ENCODE measurements around the gene TMEM8B.
"Not testable (repeated sequence)": the region's sequence is repeated elsewhere in the genome, so short reads cannot be mapped to it uniquely, and the experiment has no call there.

The TMEM8B gene

DNA sequence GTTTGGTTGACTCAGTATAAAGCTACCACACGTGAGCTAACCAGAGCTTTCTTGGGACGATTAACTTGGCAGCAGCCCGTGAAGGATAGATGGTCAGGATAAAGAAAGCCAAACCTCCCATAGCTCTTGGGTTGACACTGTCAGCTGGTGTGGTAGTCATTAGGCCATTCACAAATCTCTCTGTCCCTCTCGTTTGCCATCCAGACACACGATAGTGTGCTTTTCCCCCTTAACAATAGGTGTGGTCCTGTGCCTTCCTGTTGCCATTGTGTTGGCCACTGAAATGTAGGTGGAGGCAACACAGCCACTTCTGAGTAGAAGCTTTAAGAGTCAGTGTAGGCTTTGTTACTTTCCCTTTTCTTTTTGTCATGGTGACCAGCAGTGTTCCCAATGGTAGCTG, 29.4 kb downstream of the TMEM8B start:
- intact Hi-C loops (cut with DNase I), result no loop called here
- DNase-seq, result no peak

DNA sequence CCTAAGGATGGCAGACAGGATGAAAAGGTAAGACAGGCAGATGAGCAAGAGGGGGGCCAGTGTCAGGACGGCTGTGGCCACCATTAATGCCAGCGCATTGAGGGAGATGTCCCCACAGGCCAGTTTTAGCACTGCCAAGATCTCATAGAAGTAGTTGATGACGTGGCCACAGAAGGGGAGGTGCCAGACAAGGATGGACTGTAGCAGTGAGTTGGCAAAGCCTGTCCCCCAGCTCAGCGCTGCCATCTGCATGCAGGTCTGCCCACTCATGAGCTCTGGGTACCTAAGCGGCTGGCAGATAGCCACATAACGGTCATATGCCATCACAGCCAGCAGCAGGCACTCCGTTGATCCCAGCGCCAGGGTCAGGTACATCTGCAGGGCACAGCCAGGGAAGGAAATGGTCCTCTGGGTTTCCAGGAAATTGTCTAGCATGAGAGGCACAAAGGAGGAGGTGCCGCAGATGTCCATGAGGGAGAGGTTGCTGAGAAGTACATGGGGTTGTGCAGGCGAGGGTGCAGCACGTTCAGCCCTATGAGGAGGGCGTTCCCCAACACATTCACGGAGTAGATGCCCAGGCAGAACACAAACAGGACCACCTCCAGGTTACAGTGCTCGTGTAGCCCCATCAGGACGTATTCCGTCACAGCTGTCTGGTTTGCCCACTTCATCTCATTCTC, 30.4 kb downstream of the TMEM8B start:
- DNase-seq, result peak in 7 of 10 donors; percentile 36 to 91 (median 66)
- intact Hi-C loops (cut with DNase I), result no loop called here

DNA sequence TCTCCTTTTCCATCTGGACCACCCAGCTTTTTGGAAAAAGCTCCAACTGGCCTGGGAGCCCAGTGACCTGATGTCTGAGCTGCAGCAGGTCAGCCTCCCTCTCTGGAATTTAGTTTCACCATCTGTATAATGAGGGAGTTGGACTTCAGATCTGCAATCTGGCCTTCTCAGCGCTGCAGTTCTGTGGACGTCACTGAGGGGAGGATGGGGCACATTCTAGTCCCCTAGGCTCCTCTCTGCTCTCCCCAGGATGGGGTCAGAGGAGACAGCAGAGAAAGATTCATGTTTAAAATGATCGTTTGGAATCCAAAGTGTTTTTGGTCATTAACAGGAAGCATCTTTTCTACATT, 30.9 kb downstream of the TMEM8B start:
- no peak for DNase-seq
- intact Hi-C loops (cut with DNase I), result no loop called here

DNA sequence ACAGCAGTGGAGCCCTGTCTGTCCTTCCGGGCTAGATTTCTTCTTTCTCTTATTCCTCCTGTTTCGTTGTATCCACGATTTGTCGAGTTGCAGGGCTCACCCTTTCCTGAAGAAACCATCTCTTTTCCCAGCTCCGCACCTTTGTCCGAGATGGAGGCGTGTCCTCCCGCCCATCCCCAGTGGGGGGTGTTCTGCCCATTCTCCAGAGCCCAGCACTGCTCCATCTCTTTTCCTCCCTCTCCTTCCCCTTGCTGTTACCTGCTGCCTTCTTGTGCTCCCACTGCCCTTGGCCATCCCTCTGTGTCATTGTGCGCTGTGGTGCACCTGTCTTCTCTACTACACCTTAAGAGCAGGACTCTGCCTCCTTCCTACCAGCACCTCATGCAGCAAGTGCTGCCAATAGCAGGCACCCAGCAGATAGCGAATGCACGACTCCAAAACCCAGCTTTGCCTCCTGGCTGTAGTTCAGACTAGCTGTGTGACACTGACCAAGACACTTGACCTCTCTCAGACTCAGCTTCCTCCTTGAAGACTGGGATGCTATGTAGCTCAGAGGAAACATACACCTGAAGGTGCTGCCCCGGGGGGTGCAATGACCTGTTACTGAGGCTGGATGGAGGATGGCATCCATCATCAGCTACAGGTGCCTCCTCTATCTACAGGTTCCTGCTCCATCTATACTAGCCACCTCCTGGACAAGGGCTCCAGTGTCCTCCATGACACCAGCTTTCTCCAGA, 32.3 kb downstream of the TMEM8B start:
- no peak for DNase-seq
- intact Hi-C loops (cut with DNase I), result no loop called here

DNA sequence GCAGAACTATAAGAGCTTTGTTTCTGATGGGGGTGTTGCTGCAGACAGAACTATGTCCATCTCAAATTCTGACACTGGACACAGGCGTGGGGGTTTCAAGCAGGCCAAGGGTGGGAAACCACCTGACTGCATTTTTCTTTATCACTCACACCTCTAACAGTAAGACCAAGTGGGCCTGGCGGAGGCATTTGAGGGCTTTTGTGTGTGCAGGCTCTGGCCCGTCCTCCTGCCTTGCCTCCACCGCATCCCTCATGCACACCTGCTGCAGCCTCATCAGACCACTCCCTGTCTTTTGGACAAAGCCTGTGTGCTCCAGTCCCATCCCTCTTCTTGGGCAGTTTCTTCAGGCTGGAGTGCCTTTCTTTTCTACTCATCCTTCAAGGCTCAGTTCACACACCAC, 33.3 kb downstream of the TMEM8B start:
- intact Hi-C loops (cut with DNase I), result no loop called here
- DNase-seq, result no peak

DNA sequence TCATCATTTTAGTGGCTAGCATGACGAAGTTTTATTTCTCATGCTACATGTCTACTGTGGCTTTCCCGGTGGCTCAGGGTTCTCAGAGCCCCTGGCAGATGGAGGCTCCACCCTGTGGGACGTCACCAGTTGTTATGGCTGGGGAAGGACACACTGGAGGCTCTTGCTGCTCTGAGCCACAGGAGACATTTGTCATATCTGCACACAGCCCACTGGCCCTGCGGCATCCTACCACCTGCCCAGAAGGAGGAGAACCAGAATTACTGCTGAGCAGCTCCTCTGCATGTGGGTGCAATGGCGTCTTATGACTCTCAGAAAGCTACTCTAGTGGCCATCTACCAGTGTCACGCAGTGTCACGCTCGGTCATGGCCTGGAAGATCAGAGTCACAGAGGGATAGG, 34.6 kb downstream of the TMEM8B start:
- intact Hi-C loops (cut with DNase I), result no loop called here

DNA sequence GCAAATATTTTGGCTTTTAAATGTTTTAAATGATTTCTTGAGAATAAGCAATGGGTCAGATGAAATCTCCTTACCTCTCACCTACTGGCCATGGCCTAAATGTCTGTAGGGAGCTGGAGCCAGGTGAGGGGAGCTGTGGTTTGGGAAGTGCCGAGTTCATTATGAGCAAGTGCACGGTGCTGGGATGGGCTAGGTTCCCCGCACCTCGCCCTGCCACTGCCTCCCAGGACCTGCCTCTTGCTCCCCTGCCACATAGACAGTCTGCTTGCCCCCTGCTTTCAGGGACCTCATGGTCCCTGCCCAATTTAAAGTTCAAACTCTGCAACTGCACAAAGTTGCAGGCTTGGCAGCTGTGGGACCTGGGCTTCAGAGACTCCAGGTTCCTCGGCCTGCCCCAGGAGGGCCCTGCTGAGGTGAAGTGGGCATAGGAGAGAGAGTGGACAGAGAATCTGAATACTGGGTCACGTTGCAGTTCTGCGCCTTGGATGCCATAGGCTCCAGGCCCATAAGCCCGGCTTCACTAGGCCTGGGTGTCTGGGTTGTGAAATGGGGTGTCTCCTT, 35.7 kb downstream of the TMEM8B start:
- DNase-seq, result no peak
- intact Hi-C loops (cut with DNase I), result no loop called here

More for the DNA sequence above, 34.6 kb downstream of the TMEM8B start:
- no peak for DNase-seq

DNA sequence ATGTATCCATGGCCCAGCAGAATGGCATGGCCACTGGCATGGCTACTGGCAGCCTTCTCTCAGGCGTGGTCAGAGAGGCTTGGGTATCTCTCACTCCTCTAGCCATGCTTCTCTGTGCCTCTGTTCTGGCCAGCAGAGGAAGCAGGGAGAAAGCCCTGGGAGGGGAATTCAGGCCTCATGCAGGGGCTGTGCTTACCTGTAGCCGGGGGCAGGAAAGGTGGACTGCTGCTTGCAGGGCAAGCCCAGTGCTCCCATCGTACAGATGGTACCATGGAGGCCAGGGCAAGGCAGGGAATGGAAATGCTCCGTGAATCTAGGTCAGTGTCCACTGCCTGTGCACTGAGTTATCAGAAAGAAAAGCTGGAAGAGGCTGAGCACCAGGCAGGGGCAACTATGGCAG, 38.5 kb downstream of the TMEM8B start:
- no peak for DNase-seq
- intact Hi-C loops (cut with DNase I), result no loop called here

DNA sequence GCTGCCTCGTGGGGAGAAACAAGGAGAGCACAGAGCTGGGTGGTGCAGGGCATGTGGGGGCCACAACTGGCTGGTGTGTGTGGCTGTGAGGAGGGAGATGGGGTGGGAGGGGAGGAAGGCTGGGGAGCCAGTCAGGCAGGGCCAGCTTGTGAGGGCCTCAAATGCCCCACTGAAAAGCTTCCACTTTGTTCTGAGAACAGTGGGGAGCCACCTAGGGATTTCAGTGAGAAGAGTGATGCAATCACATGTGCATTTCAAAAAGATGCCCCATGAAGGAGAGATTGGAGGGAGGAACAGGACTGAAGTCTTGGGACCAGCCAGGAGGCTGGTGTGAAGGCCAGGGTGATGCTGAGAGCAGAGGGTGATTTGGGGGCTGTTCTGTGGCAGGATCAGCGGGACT, 39.9 kb downstream of the TMEM8B start:
- intact Hi-C loops (cut with DNase I), result no loop called here
- no peak for DNase-seq

DNA sequence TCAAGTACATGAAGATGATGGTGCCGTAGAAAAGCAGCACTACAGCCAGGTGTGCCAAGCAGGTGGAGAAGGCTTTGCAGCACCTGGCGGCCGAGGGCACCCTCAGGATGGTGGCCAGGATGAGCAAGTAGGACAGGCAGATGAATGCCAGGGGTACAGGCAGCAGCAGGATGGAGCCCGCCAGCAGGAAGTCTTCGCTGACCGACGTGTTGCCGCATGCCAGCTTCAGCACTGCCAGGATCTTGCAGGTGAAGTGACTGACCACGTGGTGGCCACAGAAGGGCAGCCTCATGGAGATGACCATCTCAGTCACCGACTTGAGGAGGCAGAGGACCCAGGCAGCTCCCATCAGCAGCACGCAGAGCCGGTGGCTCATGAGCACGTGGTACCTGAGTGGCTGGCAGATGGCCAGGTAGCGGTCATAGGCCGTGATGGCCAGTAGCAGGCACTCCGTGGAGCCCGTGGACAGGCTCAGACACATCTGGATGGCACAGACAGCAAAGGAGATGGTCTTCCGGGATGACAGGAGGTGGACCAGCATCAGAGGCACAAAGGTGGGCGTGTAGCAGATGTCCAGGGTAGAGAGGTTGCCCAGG, 40.7 kb downstream of the TMEM8B start:
- no peak for DNase-seq
- intact Hi-C loops (cut with DNase I), result no loop called here

DNA sequence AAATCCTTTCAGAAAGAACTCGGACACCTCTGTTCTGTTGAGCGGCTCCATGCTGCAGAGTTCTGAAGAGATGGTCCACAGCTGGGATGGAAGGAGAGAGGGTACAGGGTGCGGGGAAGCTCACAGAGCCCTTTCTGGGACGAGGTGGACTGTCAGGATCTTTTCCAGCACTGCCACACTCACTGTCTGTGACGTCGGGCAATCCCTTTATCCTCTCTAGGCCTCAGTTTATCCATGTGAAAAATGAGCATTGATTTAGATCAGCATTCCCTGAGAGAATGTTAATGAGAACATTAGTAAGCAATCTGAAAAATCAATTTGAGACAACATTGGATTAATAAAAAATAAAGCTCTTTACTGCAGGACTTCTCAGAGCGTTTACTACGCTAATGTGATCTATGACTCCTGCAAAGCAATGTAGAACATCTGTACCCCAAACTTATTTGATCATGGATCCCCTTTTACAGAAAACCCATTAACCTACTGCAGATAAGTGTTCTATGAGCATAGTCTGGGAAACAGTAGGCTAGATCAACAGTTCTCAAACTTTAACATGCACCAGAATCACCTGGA, 41.4 kb downstream of the TMEM8B start, which contains the start of gene OR13J1:
OR13J1 (minus strand) TSS at position 51 of the 573 bp plus-strand sequence; CDS start at position 51, 0 bp downstream.
- intact Hi-C loops (cut with DNase I), result no loop called here

DNA sequence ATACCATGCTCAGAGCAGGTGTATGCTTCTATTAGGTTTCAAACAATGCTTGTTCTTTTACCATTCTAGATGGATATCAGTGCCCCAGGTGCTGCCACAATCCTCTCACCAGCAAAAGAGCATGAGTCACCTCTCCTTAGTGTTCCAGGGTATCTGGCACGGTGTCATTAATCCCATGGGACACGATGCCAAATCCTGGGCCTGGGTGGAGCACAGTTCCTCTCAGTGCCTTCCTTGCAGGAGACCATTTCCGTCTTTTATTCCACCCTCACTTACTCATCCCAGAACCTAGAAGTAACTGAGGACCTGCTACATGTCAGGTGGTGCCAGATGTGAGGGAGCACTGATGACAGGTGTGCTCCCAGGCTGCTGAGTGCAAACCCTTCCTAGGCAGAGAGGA, 42.5 kb downstream of the TMEM8B start:
- intact Hi-C loops (cut with DNase I), result no loop called here
- no peak for DNase-seq

More for the DNA sequence above, 41.4 kb downstream of the TMEM8B start, which contains the start of gene OR13J1:
- no peak for DNase-seq

DNA sequence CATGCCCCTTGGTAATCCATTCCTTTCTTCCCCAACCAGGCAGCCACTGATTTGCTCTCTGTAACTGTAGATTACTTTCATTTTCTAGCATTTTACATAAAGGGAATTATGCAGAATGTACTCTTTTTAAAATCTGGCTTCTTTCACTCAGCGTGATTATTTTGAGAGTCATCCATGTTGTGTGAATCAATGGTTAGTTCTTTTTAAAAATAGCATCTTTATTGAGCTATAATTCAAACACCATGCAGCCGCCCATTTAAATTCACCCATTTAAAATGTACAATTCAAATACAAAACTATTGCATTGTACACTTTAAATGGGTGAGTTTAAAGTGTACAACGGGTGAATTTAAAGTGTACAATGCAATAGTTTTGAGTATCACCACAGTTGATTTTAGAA, 43.5 kb downstream of the TMEM8B start:
- intact Hi-C loops (cut with DNase I), result no loop called here
- no peak for DNase-seq

DNA sequence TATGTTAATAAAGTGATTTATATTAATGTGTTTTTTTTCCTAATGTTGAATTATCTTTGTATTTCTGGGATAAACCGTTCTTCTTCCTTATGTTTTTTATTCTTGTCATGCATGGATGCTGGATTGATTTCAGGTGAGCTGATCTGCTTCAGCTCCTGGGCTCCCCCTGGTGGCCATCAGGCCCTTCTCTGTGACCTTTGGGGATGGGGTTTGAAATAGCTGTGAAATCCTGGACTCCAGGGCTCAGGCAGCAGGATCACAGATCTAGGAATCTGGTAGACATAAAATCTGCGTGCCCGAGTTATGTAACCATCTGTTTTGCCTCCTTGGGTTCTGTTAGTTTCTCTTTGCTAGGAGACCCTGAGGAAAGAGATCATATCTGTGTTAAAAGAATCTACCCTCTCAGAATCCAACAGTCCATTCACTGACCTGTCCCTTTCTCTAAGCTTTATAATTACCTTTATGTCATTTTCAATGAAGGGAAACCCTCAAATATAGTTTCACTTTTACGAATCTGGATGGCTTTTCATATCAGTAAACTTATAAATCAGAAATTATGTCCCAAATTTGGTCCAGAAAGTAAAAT, 53.3 kb downstream of the TMEM8B start:
- intact Hi-C loops (cut with DNase I), result loop anchor here (2.0 kb wide), 2 partner anchors 56 to 92 kb away; partner anchors contain the start of gene NPR2

DNA sequence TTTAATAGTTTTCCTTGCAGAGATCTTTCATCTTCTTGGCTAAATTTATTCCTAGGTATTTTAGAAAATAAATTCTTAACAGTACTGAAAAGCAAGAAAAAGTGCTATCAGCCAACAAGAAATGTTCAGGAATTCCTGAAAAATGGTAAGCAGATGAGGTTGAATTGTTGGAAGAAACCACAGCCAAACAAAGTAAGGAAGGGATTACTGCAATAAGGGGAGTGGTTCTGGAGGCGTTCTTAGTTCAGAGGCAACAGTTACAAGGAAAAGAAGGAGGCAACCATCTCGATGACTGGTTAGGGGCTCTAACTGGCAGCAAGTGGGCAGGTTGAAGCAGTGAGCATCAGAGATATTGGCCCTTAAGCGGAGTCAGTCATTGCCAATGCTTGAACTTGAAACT, 54.0 kb downstream of the TMEM8B start:
- intact Hi-C loops (cut with DNase I), result loop anchor here (2.0 kb wide), 2 partner anchors 56 to 92 kb away; partner anchors contain the start of gene NPR2
- no peak for DNase-seq

More for the DNA sequence above, 53.3 kb downstream of the TMEM8B start:
- peak; percentile 58 to 97 (median 87) for DNase-seq

DNA sequence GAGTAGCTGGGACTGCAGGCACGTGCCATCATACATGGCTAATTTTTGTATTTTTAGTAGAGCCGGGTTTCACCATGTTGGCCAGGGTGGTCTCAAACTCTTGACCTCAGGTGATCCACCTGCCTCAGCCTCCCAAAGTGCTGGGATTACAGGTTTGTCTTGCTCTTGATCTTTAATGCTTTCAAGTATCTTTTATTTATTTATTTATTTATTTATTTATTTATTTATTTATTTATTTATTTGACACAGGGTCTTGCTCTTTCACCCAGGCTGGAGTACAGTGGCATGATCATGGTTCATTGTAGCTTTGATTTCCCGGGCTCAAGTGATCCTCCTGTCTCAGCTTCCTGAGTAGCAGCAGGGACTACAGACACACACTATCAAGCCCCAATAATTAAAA, 55.9 kb downstream of the TMEM8B start:
- intact Hi-C loops (cut with DNase I); DNase-seq: not testable (repeated sequence)

DNA sequence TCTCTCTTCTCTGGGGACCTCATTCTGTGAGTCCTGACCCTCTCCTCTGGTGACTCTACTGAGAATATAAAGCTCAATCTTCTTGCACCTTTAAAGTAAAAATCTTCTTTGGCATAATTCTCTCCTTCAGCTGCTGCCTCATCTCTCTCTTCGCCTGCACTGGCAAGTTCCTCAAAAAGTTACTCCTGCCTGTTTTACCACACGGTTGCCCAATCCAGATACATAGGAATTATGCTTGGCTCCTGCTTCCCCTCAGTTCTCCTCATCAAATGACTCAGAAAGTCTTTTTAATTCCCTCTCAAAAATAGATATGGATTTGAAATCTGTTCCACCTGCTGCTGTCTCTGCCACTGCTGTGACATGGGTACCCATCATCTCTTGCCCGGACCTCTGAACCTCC, 62.6 kb downstream of the TMEM8B start:
- DNase-seq, result no peak
- intact Hi-C loops (cut with DNase I), result no loop called here

DNA sequence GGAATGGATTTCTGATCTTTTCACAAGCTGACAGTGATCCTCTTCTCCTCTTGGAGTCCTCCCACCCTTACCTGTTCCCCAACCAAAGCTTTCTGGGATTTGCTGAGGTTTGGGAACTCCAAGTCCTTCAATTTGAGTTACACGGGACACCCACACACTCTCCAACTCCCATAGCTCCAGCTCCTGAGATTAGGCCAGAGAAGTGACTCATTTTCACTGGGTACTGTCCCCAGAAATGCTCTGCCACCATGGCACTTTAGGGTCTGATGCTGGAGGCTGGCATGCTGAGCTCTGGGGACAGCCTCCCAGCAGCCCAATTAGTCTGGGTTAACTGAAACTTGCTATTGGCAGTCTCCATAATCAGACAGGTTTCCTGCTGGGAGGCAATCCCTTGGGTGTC, 63.0 kb downstream of the TMEM8B start:
- peak in 1 of 10 donors; percentile 33 for DNase-seq
- intact Hi-C loops (cut with DNase I), result no loop called here

DNA sequence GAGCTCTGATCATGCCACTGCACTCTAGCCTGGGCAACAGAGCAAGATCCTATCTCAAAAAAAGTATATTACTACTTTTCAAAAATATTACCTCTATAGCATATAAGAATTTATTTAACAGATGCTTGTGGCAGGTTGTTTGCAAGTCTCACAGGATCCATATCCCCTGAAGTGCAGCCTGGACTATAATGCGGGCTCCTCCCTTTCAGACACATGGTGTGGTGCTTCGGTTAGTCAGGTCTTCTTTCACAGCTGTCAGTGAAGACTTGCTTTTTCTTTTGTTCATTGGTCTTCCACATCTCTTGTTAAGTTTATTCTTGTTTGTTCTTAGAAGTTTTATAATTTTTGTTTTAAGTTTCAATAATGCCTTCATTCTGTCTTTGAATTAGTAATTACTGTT, 67.5 kb downstream of the TMEM8B start:
- DNase-seq, result no peak
- intact Hi-C loops (cut with DNase I), result no loop called here

DNA sequence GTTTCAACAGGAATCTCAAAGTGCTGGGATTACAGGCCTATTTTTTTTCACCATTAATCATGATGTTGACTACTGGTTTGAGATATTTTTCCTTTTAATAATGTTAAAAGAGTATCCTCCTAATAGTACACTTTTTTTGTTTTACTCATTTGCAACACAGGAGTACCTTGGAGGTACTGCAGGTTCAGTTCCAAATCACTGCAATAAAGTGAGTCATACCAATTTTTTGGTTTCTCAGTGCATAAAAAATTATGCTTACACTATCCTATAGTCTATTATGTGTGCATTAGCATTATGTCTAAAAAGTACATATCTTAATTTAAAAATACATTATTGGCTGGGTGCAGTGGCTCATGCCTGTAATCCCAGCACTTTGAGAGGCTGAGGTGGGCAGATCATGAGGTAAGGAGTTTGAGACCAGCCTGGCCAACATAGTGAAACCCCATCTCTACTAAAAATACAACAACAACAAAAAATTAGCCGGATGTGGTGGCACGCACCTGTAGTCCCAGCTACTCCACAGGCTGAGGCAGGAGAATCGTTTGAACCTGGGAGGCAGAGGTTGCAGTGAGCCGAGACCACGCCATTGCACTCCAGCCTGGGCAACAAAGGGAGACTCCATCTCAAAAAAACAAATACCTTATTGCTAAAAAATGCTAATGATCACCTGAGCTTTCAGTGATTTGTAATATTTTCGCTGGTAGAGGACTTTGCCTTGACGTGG, 68.5 kb downstream of the TMEM8B start:
- intact Hi-C loops (cut with DNase I); DNase-seq: not testable (repeated sequence)
